GM23248 (cell line): ENCODE results near the gene NCAPG.

ENCODE experiments used
- EZH2 ChIP-seq: fragments of 200-600 bp; sonication (generic); IDR thresholded peaks from 2 replicates; pipeline ENCODE4 v1.6.1; 2018; ENCODE audit warnings: antibody characterized with exemption, mild to moderate bottlenecking; ENCODE audit not compliant: insufficient read depth, poor library complexity, severe bottlenecking
- EZH2phosphoT487 ChIP-seq: fragments of 200-600 bp; sonication (generic); IDR thresholded peaks from 2 replicates; pipeline ENCODE4 v1.6.1; 2018; ENCODE audit warnings: antibody characterized with exemption, moderate library complexity, mild to moderate bottlenecking, low read depth; ENCODE audit not compliant: insufficient read depth

DNA sequence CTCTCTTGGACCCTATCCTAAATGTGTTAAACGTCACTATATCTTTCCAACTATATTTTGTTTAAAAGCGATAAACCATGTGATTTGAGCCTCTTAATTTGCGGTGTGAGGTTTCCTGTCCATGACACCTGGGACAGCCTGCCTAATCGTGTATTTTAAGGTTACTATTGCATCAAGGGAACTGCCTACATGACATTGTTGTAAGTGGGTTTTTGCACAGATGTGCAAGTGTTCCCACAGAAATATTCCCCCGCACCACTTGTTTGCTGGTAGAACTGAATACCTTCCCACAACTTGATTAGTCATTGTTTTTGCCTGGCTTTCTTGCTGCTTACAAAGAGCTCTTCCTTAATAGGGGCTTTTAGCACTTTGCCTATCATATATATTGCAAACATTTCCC is 24.2 kb upstream of the NCAPG start:
- TF ChIP-seq EZH2: no peak
- no peak for TF ChIP-seq EZH2phosphoT487
